Lower lobe of right lung (tissue), 2 donors: ENCODE data around the gene STPG4. TPM values are rescaled to one million over a fixed set of nuclear protein-coding genes. Genes with fewer than 3 reads are reported as not detected.

Experiments
- ATAC-seq, 2 donors: fragments of 200-7000 bp; cut with Tn5 transposase; one replicate each; pipeline ENCODE4 v1.9.1; 2020 to 2022; ENCODE audit warnings: mild to moderate bottlenecking in 2 of 2, moderate library complexity in 2 of 2
- DNase-seq: peaks from one replicate; pipeline ENCODE4 v3.0.0-alpha.2; 2020
- H3K27ac ChIP-seq: fragments of 200-600 bp; one replicate; pipeline ENCODE4 v1.8.0; 2022
- H3K27me3 ChIP-seq: fragments of 200-600 bp; one replicate; pipeline ENCODE4 v1.8.0; 2022; ENCODE audit warnings: low read depth
- H3K36me3 ChIP-seq: fragments of 200-600 bp; one replicate; pipeline ENCODE4 v1.8.0; 2022; ENCODE audit warnings: mild to moderate bottlenecking
- H3K4me1 ChIP-seq: fragments of 200-600 bp; one replicate; pipeline ENCODE4 v1.8.0; 2022
- H3K4me3 ChIP-seq: fragments of 200-600 bp; one replicate; pipeline ENCODE4 v1.8.0; 2022; ENCODE audit warnings: mild to moderate bottlenecking
- H3K9me3 ChIP-seq: fragments of 200-600 bp; one replicate; pipeline ENCODE4 v1.8.0; 2022
- intact Hi-C: fragments of 100-400 bp; cut with DNase I; formaldehyde crosslinking; loops from one replicate; pipeline ENCODE4 v1.11.0; 2022
- total RNA-seq: library from RNA; stranded (reverse); fragmentation: NEBNext Ultra II Directional; extraction: Animal tissue kit (Norgen Biotek cat#: 25700); gene quantifications from one replicate; pipeline ENCODE4 v1.2.1, GENCODE V29; 2021
- TF ChIP-seq, protein P1 (sequence below): fragments of 200-600 bp; IDR thresholded peaks from one replicate; pipeline ENCODE4 v1.8.0; 2022; ENCODE audit warnings: antibody characterized with exemption, mild to moderate bottlenecking
- donor health status: DM: no; HTN: yes; CAD: no; lungs with severe emphysema.

STPG4 gene
- total RNA-seq, 1 donor from 2014 or later = 0.77 TPM

DNA sequence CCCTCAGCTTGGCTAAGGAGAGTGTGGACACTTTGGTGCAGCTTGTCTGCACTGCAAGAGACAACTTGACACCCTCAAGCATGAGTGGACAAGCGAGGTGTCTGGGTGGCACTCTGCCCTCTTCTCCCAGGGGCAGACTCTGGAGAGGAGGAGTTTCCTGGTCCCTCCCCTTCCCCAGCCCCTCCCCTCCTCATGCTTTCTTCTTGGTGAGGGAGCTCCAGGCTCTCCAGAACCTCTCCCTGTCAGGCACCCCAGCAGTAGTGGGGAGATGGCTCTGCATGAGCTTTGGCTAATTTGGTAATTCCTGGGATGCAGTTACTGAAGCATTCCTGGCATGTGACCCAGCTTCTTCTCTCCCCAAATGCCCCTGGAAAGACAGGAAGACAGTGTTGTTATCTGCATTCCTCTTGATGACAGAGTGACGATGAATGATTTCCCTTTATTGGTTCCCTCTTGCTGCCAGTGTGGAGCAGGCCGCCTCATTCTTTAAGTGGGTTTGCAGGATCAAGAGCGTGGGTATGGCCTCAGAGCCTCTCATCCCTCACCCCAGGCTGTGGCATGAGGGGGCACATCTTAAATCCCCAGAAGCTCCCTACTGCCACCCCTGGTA, 89.2 kb downstream of the STPG4 start:
- peaks cover 83% of the 10 kb centered on the region for H3K4me1 ChIP-seq
- no peak for ATAC-seq
- no peak for DNase-seq

DNA sequence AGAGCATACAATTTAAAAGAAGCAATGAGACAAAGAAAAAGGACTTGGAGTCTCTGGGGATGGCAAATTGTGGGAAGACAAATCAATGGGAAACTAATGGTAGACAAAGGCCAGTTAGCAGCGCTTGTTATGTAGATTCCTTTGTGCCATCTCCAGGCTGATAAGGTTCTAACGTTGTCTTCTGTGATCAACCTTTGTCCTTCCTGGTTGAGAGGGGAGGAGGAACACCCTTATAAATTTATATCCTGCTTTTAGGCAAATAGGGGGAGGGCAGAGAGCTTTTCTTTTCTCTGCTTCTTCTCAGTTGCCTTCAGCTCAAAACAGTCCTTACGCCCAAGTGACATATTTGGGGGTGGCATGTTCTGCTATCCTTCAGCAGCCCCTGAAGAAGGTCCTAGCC, 89.8 kb downstream of the STPG4 start:
- intact Hi-C loops = no loop called here
- Histone ChIP-seq H3K9me3 (no peaks in the 10 kb centered on the region), H3K27me3 (no peaks in the 10 kb centered on the region), H3K27ac (peak overlapping the region; percentile 63), H3K4me1 (peaks cover 78% of the 10 kb centered on the region), H3K4me3 (no peak overlapping the region), H3K36me3 (peaks cover 52% of the 10 kb centered on the region)
- ATAC-seq (no peak), DNase-seq (no peak)
- TF ChIP-seq, protein P1, sequence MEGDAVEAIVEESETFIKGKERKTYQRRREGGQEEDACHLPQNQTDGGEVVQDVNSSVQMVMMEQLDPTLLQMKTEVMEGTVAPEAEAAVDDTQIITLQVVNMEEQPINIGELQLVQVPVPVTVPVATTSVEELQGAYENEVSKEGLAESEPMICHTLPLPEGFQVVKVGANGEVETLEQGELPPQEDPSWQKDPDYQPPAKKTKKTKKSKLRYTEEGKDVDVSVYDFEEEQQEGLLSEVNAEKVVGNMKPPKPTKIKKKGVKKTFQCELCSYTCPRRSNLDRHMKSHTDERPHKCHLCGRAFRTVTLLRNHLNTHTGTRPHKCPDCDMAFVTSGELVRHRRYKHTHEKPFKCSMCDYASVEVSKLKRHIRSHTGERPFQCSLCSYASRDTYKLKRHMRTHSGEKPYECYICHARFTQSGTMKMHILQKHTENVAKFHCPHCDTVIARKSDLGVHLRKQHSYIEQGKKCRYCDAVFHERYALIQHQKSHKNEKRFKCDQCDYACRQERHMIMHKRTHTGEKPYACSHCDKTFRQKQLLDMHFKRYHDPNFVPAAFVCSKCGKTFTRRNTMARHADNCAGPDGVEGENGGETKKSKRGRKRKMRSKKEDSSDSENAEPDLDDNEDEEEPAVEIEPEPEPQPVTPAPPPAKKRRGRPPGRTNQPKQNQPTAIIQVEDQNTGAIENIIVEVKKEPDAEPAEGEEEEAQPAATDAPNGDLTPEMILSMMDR = no peak

More for the DNA sequence above, 89.2 kb downstream of the STPG4 start:
- TF ChIP-seq, protein P1 = no peak
- peaks cover 46% of the 10 kb centered on the region for H3K36me3 ChIP-seq
- H3K27ac ChIP-seq = peak overlapping the region; percentile 63
- no peaks in the 10 kb centered on the region for H3K9me3 ChIP-seq
- no peaks in the 10 kb centered on the region for H3K27me3 ChIP-seq
- H3K4me3 ChIP-seq = no peak overlapping the region
- intact Hi-C loops = no loop called here

DNA sequence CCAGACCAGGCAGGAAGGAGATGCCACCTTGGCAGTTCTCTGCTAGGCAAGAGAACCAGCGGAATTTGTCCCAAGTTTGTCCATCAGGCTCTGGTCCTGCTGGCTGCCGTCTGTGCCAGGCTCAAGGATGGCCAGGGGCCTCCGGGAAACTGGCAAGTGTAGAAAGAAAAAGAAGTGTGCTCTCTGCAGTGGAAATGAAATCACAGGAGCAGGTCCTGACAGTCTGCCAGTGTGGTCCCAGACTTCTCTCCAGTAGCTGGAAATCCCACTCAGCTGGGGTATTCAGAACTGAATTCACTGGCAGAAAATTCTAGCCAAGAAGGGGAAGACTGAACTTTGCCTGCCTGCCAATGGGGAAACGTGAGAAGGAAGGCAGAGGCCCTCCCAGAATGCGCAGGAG, 91.0 kb downstream of the STPG4 start:
- DNase-seq (no peak), ATAC-seq (no peak)
- Histone ChIP-seq H3K9me3 (no peaks in the 10 kb centered on the region), H3K27me3 (no peaks in the 10 kb centered on the region), H3K4me3 (no peak overlapping the region), H3K27ac (no peak overlapping the region), H3K4me1 (peaks cover 66% of the 10 kb centered on the region), H3K36me3 (peaks cover 52% of the 10 kb centered on the region)
- intact Hi-C loops = no loop called here
- TF ChIP-seq, protein P1 = no peak

DNA sequence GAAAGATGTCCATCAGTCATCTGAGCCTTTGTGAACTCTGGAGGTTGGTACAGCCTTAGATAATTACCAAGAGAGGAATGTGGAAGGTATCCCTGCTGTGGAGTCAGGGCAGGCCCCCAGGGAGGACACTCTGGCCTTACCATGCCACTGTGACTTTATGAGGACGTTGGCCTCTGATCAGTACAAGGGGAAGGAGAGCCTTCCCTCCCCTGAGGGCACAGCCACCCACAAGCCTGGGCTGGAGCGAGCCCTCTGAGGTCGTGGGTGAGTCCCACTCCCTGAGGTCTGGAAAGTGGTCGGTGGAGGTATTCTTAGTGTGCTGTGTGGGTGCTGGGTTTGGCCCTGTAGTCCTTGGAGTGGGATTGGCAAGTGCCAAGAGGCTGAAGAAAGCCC, 91.6 kb downstream of the STPG4 start:
- Histone ChIP-seq H3K36me3 (peaks cover 52% of the 10 kb centered on the region), H3K9me3 (no peaks in the 10 kb centered on the region), H3K4me1 (peaks cover 66% of the 10 kb centered on the region), H3K27me3 (no peaks in the 10 kb centered on the region), H3K4me3 (no peak overlapping the region), H3K27ac (no peak overlapping the region)
- TF ChIP-seq, protein P1 = no peak
- ATAC-seq = no peak
- no peak for DNase-seq
- intact Hi-C loops = no loop called here

DNA sequence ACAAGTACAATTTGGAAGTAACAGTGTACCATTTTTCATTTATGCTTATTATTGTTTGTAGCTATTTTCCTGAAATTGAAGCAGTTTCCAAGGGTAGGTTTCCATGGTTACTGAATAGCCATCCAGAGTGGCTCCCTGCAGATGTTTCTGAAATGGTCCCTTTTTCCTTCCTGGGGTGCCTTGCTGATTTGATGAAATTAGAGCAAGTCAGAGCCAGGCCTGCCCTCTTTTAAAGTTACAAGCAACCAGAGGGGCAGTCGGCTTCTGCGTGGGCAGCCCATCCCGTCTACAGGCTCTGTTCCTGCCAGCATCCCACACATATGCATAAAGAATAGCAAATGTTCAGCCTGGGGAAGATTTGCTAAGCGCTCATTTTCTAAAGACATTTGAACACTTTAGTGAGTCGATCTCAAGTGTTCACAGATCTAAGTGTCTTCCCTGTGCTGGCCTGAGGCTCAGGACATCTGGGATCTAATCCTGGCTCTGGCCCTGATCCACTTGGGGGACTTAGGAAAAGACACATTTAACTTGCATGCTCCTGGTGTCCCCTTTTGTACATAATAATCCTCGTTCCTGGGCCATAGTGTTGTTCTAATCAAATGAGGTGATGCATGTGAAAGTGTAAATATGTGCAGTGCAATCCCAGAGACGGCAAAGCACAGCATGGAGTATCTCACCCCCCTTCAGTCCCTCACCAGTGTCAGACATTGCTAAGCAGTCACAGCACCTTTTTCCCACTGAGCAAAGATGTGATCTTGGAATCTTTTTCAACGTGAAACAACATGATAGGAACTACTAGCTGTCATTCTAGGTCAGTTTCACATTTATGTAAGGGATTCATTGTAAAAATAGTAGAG, 92.2 kb downstream of the STPG4 start:
- no peak for ATAC-seq
- Histone ChIP-seq H3K27ac (peak overlapping the region; percentile 36), H3K36me3 (peaks cover 52% of the 10 kb centered on the region), H3K9me3 (no peaks in the 10 kb centered on the region), H3K4me3 (no peak overlapping the region), H3K27me3 (no peaks in the 10 kb centered on the region), H3K4me1 (peaks cover 66% of the 10 kb centered on the region)
- TF ChIP-seq, protein P1 = no peak
- intact Hi-C loops = no loop called here
- no peak for DNase-seq
